ENCODE measurements around the gene CNNM2.
"Not testable (repeated sequence)": the region's sequence is repeated elsewhere in the genome, so short reads cannot be mapped to it uniquely, and the experiment has no call there.

Gene CNNM2

GRCh38 chr10:102963756-102964025, 45.6 kb downstream of the CNNM2 start:
- no peaks in the 10 kb centered on the region for H3K36me3 ChIP-seq (ENCODE audit: control insufficient read depth in 2 of 2, insufficient read depth in 1 of 2, low read length in 2 of 2)
- ChIA-PET POLR2A (no interaction called here), CTCF (interaction anchor here (1.0 kb wide), 1 partner anchor 722 kb away, joined by 3 read pairs; no protein-coding TSS in a partner anchor)
- TF ChIP-seq YY1 (tag by site-specific recombination; IDR thresholded peaks at IDR 0.05): no peak
- no peak for TF ChIP-seq PRDM10 (tag by site-specific recombination; IDR thresholded peaks at IDR 0.05)
- TF ChIP-seq ZNF354C (tag by site-specific recombination; IDR thresholded peaks at IDR 0.05; ENCODE audit: borderline replicate concordance, low read depth): no peak
- no peak for TF ChIP-seq ZNF202 (tag by site-specific recombination; IDR thresholded peaks at IDR 0.05; ENCODE audit: borderline replicate concordance)
- TF ChIP-seq, protein P1, sequence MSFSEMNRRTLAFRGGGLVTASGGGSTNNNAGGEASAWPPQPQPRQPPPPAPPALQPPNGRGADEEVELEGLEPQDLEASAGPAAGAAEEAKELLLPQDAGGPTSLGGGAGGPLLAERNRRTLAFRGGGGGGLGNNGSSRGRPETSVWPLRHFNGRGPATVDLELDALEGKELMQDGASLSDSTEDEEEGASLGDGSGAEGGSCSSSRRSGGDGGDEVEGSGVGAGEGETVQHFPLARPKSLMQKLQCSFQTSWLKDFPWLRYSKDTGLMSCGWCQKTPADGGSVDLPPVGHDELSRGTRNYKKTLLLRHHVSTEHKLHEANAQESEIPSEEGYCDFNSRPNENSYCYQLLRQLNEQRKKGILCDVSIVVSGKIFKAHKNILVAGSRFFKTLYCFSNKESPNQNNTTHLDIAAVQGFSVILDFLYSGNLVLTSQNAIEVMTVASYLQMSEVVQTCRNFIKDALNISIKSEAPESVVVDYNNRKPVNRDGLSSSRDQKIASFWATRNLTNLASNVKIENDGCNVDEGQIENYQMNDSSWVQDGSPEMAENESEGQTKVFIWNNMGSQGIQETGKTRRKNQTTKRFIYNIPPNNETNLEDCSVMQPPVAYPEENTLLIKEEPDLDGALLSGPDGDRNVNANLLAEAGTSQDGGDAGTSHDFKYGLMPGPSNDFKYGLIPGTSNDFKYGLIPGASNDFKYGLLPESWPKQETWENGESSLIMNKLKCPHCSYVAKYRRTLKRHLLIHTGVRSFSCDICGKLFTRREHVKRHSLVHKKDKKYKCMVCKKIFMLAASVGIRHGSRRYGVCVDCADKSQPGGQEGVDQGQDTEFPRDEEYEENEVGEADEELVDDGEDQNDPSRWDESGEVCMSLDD (tag by site-specific recombination; IDR thresholded peaks at IDR 0.05): no peak
- no peak for TF ChIP-seq ZNF362 (tag by site-specific recombination; IDR thresholded peaks at IDR 0.05)
- TF ChIP-seq ZNF121 (tag by site-specific recombination; IDR thresholded peaks at IDR 0.05): no peak
- no peak for TF ChIP-seq ZNF37A (tag by site-specific recombination; IDR thresholded peaks at IDR 0.05)
- TF ChIP-seq KLF8 (tag by site-specific recombination; IDR thresholded peaks at IDR 0.05): no peak
- no peak for TF ChIP-seq HOXC10 (CRISPR knock-in tag; IDR thresholded peaks at IDR 0.05)
- TF ChIP-seq ZNF114 (tag by site-specific recombination; IDR thresholded peaks at IDR 0.05): no peak
- TF ChIP-seq ZNF585B (tag by site-specific recombination; IDR thresholded peaks at IDR 0.05): no peak
- no peak for TF ChIP-seq ZNF16 (tag by site-specific recombination; IDR thresholded peaks at IDR 0.05; ENCODE audit: low read depth)
- no peak for TF ChIP-seq ZNF48 (tag by site-specific recombination; IDR thresholded peaks at IDR 0.05)
- no peak for TF ChIP-seq ZNF416 (tag by site-specific recombination; IDR thresholded peaks at IDR 0.05)
- TF ChIP-seq, protein P2, sequence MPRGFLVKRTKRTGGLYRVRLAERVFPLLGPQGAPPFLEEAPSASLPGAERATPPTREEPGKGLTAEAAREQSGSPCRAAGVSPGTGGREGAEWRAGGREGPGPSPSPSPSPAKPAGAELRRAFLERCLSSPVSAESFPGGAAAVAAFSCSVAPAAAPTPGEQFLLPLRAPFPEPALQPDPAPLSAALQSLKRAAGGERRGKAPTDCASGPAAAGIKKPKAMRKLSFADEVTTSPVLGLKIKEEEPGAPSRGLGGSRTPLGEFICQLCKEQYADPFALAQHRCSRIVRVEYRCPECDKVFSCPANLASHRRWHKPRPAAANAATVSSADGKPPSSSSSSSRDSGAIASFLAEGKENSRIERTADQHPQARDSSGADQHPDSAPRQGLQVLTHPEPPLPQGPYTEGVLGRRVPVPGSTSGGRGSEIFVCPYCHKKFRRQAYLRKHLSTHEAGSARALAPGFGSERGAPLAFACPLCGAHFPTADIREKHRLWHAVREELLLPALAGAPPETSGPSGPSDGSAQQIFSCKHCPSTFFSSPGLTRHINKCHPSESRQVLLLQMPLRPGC (tag by site-specific recombination; IDR thresholded peaks at IDR 0.05): no peak
- no peak for TF ChIP-seq ZEB2 (tag by site-specific recombination; IDR thresholded peaks at IDR 0.05)
- no peak for TF ChIP-seq ZNF214 (tag by site-specific recombination; IDR thresholded peaks at IDR 0.05; ENCODE audit: borderline replicate concordance)
- TF ChIP-seq ZNF621 (tag by site-specific recombination; IDR thresholded peaks at IDR 0.05): no peak
- TF ChIP-seq, protein P3, sequence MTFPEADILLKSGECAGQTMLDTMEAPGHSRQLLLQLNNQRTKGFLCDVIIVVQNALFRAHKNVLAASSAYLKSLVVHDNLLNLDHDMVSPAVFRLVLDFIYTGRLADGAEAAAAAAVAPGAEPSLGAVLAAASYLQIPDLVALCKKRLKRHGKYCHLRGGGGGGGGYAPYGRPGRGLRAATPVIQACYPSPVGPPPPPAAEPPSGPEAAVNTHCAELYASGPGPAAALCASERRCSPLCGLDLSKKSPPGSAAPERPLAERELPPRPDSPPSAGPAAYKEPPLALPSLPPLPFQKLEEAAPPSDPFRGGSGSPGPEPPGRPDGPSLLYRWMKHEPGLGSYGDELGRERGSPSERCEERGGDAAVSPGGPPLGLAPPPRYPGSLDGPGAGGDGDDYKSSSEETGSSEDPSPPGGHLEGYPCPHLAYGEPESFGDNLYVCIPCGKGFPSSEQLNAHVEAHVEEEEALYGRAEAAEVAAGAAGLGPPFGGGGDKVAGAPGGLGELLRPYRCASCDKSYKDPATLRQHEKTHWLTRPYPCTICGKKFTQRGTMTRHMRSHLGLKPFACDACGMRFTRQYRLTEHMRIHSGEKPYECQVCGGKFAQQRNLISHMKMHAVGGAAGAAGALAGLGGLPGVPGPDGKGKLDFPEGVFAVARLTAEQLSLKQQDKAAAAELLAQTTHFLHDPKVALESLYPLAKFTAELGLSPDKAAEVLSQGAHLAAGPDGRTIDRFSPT (tag by site-specific recombination; IDR thresholded peaks at IDR 0.05): no peak
- H3K4me1 ChIP-seq (ENCODE audit: control insufficient read depth, insufficient read depth, low read length): peaks cover 29% of the 10 kb centered on the region
- 0 out of 2 replicates have a peak overlapping the region, but pooled peaks have one; percentile 18 for H3K27ac ChIP-seq (ENCODE audit: extremely low read depth, low read depth, low read length)
- H3K4me3 ChIP-seq (ENCODE audit: low read depth, low read length): no peak overlapping the region
- H3K9me3 ChIP-seq (ENCODE audit: control insufficient read depth, insufficient read depth, low read depth, low read length): no peaks in the 10 kb centered on the region

GRCh38 chr10:102964064-102964463, 46.0 kb downstream of the CNNM2 start:
- H3K9me3 ChIP-seq (ENCODE audit: control insufficient read depth, insufficient read depth, low read depth, low read length); CTCF ChIA-PET; H3K4me3 ChIP-seq (ENCODE audit: low read depth, low read length); H3K36me3 ChIP-seq (ENCODE audit: control insufficient read depth in 2 of 2, insufficient read depth in 1 of 2, low read length in 2 of 2); POLR2A ChIA-PET: not testable (repeated sequence)
- Histone ChIP-seq H3K27ac (ENCODE audit: extremely low read depth, low read depth, low read length) (peak overlapping the region; percentile 39; the same call in 1 of the 2 replicates), H3K4me1 (ENCODE audit: control insufficient read depth, insufficient read depth, low read length) (peaks cover 29% of the 10 kb centered on the region)

Measured in HEK293 (cell line).